Liver (tissue), 9 donors: ENCODE measurements around the gene MT3. TPM values are rescaled to one million over a fixed set of nuclear protein-coding genes. Genes with fewer than 3 reads are reported as not detected.
A peak's percentile ranks its signal among the peaks of the same experiment; 100 is the strongest.

ENCODE experiments used
- DNase-seq: peaks from one replicate; pipeline ENCODE4 v3.0.0-alpha.2; 2017; ENCODE audit warnings: low spot score
- H3K27ac ChIP-seq, 2 donors: one replicate each; pipeline ENCODE4 v1.7.0; 2013; ENCODE audit warnings: inconsistent platforms in 2 of 2, low read length in 2 of 2, control low read depth in 1 of 2, low read depth in 1 of 2, mild to moderate bottlenecking in 1 of 2
- H3K27me3 ChIP-seq, 4 donors: one replicate each; pipeline versions ENCODE4 v1.6.1 to v1.7.0; 2013; ENCODE audit warnings: low read length in 3 of 4, inconsistent platforms in 1 of 4, mild to moderate bottlenecking in 1 of 4, moderate library complexity in 1 of 4; ENCODE audit not compliant: control insufficient read depth in 4 of 4, insufficient read depth in 4 of 4
- H3K36me3 ChIP-seq, 4 donors: one replicate each; pipeline versions ENCODE4 v1.6.1 to v1.7.0; 2013; ENCODE audit warnings: low read length in 3 of 4, mild to moderate bottlenecking in 3 of 4, low read depth in 1 of 4, moderate library complexity in 1 of 4; ENCODE audit not compliant: control insufficient read depth in 4 of 4, insufficient read depth in 3 of 4
- H3K4me1 ChIP-seq, 4 donors: one replicate each; pipeline versions ENCODE4 v1.6.1 to v1.7.0; 2013; ENCODE audit warnings: low read length in 3 of 4, mild to moderate bottlenecking in 3 of 4, moderate library complexity in 1 of 4; ENCODE audit not compliant: control insufficient read depth in 4 of 4, insufficient read depth in 4 of 4
- H3K4me3 ChIP-seq, 3 donors: one replicate each; pipeline versions ENCODE4 v1.6.1 to v1.7.0; 2013; ENCODE audit warnings: low read length in 3 of 3, control low read depth in 1 of 3, low read depth in 1 of 3, mild to moderate bottlenecking in 1 of 3
- H3K9ac ChIP-seq, 2 donors: one replicate each; pipeline ENCODE4 v1.7.0; 2013; ENCODE audit warnings: low read length in 2 of 2, mild to moderate bottlenecking in 2 of 2, moderate library complexity in 2 of 2, control low read depth in 1 of 2, low read depth in 1 of 2
- H3K9me3 ChIP-seq, 4 donors: one replicate each; pipeline versions ENCODE4 v1.6.1 to v1.7.0; 2013; ENCODE audit warnings: low read length in 3 of 4; ENCODE audit not compliant: control insufficient read depth in 4 of 4
- EGR1 ChIP-seq, 2 donors: IDR thresholded peaks; 2 replicates each; pipeline ENCODE4 v1.6.1; 2016 to 2018; ENCODE audit warnings: antibody characterized with exemption in 2 of 2, low read depth in 2 of 2
- FOXA1 ChIP-seq: IDR thresholded peaks from 2 replicates; pipeline ENCODE4 v1.6.1; 2016; ENCODE audit warnings: antibody characterized with exemption
- FOXA2 ChIP-seq: IDR thresholded peaks from 2 replicates; pipeline ENCODE4 v1.6.1; 2016; ENCODE audit warnings: antibody characterized with exemption
- GABPA ChIP-seq, 2 donors: IDR thresholded peaks in 1 of 2; conservative IDR thresholded peaks in 1 of 2; 2 replicates each; pipeline ENCODE4 v1.6.1; 2016; ENCODE audit warnings: antibody characterized with exemption in 2 of 2, mild to moderate bottlenecking in 1 of 2, moderate library complexity in 1 of 2
- HNF4A ChIP-seq, 2 donors: conservative IDR thresholded peaks; 2 replicates each; pipeline ENCODE4 v1.6.1; 2016; ENCODE audit warnings: antibody characterized with exemption in 2 of 2, mild to moderate bottlenecking in 2 of 2
- HNF4G ChIP-seq: IDR thresholded peaks from 2 replicates; pipeline ENCODE4 v1.6.1; 2016; ENCODE audit warnings: antibody characterized with exemption
- JUND ChIP-seq, 2 donors: IDR thresholded peaks; 2 replicates each; pipeline ENCODE4 v1.6.1; 2016; ENCODE audit warnings: antibody characterized with exemption in 2 of 2
- MAX ChIP-seq: IDR thresholded peaks from 2 replicates; pipeline ENCODE4 v1.6.1; 2016; ENCODE audit warnings: antibody characterized with exemption
- NR2F2 ChIP-seq: IDR thresholded peaks from 2 replicates; pipeline ENCODE4 v1.6.1; 2016; ENCODE audit warnings: antibody characterized with exemption
- RAD21 ChIP-seq, 2 donors: IDR thresholded peaks; 2 replicates each; pipeline ENCODE4 v1.6.1; 2016; ENCODE audit warnings: antibody characterized with exemption in 2 of 2, mild to moderate bottlenecking in 2 of 2
- REST ChIP-seq: IDR thresholded peaks from 2 replicates; pipeline ENCODE4 v1.6.1; 2016; ENCODE audit warnings: antibody characterized with exemption, mild to moderate bottlenecking
- RXRA ChIP-seq, 2 donors: IDR thresholded peaks; 2 replicates each; pipeline ENCODE4 v1.6.1; 2017 to 2018; ENCODE audit warnings: antibody characterized with exemption in 2 of 2, mild to moderate bottlenecking in 1 of 2
- SP1 ChIP-seq: IDR thresholded peaks from 2 replicates; pipeline ENCODE4 v1.6.1; 2018; ENCODE audit warnings: antibody characterized with exemption, mild to moderate bottlenecking
- TAF1 ChIP-seq: conservative IDR thresholded peaks from 2 replicates; pipeline ENCODE4 v1.6.1; 2016; ENCODE audit warnings: antibody characterized with exemption, mild to moderate bottlenecking
- YY1 ChIP-seq: IDR thresholded peaks from 2 replicates; pipeline ENCODE4 v1.6.1; 2016; ENCODE audit warnings: antibody characterized with exemption, mild to moderate bottlenecking
- WGBS: extraction: QIAGEN DNeasy Blood & Tissue Kit; methylation state at CpG from one replicate; pipeline ENCODE4 v1.1.7; 2013; 5-methylcytosine and 5-hydroxymethylcytosine counted together
- polyA plus RNA-seq, 2 donors: library from polyadenylated mRNA; stranded (reverse) in 1 of 2; unstranded in 1 of 2; fragments of 200-250 nt in 1 of 2; fragments of >200 nt in 1 of 2; fragmentation: Nextera tagmentation in 1 of 2; extraction: Ambion mirVana in 1 of 2; gene quantifications; one replicate each; pipeline versions ENCODE4 v1.2.1 to v1.2.3, GENCODE V29; 2013 to 2015
- total RNA-seq, 2 donors: library from RNA; depleted of rRNA; stranded (reverse); fragments of >200 nt; gene quantifications; one replicate each; pipeline ENCODE4 v1.2.3, GENCODE V29; 2014
- TF ChIP-seq, protein P1 (sequence below): fragments of 150-350 bp; IDR thresholded peaks from 2 replicates; pipeline ENCODE4 v1.5.1; 2017; ENCODE audit warnings: improper control_type of control experiment, low read depth, low read length; ENCODE audit not compliant: missing input control
- TF ChIP-seq, protein P2 (sequence below): IDR thresholded peaks from 2 replicates; pipeline ENCODE4 v1.6.1; 2016; ENCODE audit warnings: antibody characterized with exemption
- TF ChIP-seq, protein P3 (sequence below): IDR thresholded peaks from 2 replicates; pipeline ENCODE4 v1.6.1; 2016; ENCODE audit warnings: antibody characterized with exemption
- donor health status: healthy.
- donor health status: healthy.
- donor health status: healthy.
- donor health status: healthy.
- donor health status: healthy.

Gene MT3
- total and polyA plus RNA-seq, 4 donors = not detected

DNA sequence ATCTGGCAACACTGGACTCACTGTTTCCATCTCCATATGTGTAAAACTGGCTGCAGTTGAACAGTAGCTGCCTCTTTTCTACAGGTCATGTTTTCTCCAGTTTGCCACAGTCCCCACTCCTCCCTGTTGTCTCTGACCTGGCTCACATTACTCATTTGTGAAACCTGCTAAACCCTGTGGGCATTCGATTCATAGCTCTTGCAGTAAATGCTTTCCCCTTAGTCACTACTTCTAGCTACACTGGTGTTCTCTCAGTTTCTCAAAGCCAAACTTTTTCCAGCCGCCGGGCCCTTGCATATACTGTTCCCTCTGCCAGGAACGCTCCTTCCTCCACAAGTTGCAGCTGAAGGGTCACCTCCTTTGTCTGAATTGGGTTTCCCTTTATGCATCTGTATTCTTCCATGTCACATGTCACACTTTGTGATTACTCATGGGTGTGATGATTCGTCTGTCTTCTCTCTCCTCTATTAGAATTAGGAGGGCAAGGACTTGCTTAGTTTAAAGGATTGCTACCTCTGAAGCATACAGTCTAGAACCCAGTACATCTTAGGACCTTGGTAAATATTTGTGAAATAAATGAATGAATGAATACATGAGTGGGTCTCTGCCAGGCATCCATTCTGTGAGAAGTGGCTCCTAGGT lies 39.5 kb upstream of the MT3 start:
- H3K9ac ChIP-seq = no peak overlapping the region
- H3K27me3 ChIP-seq = no peaks in the 10 kb centered on the region
- peaks cover 0 to 12% (median 9%) of the 10 kb centered on the region in 4 donors for H3K4me1 ChIP-seq
- TF ChIP-seq RXRA (IDR thresholded peaks at IDR 0.05) (no peak), TAF1 (no peak)
- DNase-seq = no peak
- no peak overlapping the region for H3K4me3 ChIP-seq
- H3K9me3 ChIP-seq = no peaks in the 10 kb centered on the region
- 95% methylated on average over 5 of the region's 5 CpGs for WGBS
- H3K36me3 ChIP-seq = no peaks in the 10 kb centered on the region
- no peak overlapping the region for H3K27ac ChIP-seq

- H3K27me3 ChIP-seq = no peaks in the 10 kb centered on the region
- no peaks in the 10 kb centered on the region for H3K9me3 ChIP-seq
- DNase-seq = no peak
- no peak overlapping the region for H3K9ac ChIP-seq
- WGBS = 25% methylated on average over 11 of the region's 11 CpGs
- H3K4me3 ChIP-seq = no peak overlapping the region
- H3K36me3 ChIP-seq = no peaks in the 10 kb centered on the region
- TF ChIP-seq REST (no peak), RAD21 (IDR thresholded peaks at IDR 0.05) (peak; percentile 6 to 58), TAF1 (no peak), EGR1 (IDR thresholded peaks at IDR 0.05; ENCODE audit: low read depth in 2 of 2) (peak; percentile 28 to 37), FOXA2 (no peak), GABPA (IDR thresholded peaks at IDR 0.05 in 1 of 2, conservative IDR thresholded peaks at IDR 0.05 in 1 of 2) (peak in 1 of 2 donors; percentile 53), JUND (IDR thresholded peaks at IDR 0.05) (peak; percentile 38 to 55), MAX (peak; percentile 74), HNF4G (peak; percentile 62), HNF4A (conservative IDR thresholded peaks at IDR 0.05) (peak; percentile 91 to 94), YY1 (peak; percentile 73), FOXA1 (peak; percentile 7), NR2F2 (peak; percentile 71), RXRA (IDR thresholded peaks at IDR 0.05) (peak; percentile 79 to 85), SP1 (peak; percentile 90)
- TF ChIP-seq, protein P1, sequence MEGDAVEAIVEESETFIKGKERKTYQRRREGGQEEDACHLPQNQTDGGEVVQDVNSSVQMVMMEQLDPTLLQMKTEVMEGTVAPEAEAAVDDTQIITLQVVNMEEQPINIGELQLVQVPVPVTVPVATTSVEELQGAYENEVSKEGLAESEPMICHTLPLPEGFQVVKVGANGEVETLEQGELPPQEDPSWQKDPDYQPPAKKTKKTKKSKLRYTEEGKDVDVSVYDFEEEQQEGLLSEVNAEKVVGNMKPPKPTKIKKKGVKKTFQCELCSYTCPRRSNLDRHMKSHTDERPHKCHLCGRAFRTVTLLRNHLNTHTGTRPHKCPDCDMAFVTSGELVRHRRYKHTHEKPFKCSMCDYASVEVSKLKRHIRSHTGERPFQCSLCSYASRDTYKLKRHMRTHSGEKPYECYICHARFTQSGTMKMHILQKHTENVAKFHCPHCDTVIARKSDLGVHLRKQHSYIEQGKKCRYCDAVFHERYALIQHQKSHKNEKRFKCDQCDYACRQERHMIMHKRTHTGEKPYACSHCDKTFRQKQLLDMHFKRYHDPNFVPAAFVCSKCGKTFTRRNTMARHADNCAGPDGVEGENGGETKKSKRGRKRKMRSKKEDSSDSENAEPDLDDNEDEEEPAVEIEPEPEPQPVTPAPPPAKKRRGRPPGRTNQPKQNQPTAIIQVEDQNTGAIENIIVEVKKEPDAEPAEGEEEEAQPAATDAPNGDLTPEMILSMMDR = no peak
- TF ChIP-seq, protein P2, sequence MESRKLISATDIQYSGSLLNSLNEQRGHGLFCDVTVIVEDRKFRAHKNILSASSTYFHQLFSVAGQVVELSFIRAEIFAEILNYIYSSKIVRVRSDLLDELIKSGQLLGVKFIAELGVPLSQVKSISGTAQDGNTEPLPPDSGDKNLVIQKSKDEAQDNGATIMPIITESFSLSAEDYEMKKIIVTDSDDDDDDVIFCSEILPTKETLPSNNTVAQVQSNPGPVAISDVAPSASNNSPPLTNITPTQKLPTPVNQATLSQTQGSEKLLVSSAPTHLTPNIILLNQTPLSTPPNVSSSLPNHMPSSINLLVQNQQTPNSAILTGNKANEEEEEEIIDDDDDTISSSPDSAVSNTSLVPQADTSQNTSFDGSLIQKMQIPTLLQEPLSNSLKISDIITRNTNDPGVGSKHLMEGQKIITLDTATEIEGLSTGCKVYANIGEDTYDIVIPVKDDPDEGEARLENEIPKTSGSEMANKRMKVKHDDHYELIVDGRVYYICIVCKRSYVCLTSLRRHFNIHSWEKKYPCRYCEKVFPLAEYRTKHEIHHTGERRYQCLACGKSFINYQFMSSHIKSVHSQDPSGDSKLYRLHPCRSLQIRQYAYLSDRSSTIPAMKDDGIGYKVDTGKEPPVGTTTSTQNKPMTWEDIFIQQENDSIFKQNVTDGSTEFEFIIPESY = peak; percentile 57
- TF ChIP-seq, protein P3, sequence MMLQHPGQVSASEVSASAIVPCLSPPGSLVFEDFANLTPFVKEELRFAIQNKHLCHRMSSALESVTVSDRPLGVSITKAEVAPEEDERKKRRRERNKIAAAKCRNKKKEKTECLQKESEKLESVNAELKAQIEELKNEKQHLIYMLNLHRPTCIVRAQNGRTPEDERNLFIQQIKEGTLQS = no peak
- H3K4me1 ChIP-seq = peaks cover 0 to 12% (median 9%) of the 10 kb centered on the region in 4 donors
- H3K27ac ChIP-seq = peak overlapping the region; percentile 35 to 61
Measured at GRCh38 chr16:56551796-56552738, 37.3 kb upstream of the MT3 start.
